Hepatocyte (in vitro differentiated cells): ENCODE data around the gene STX1B.

Experiments used
- CTCF ChIP-seq: fragments of 200-600 bp; sonication (generic); IDR thresholded peaks from 2 replicates; pipeline ENCODE4 v1.5.1; 2016; ENCODE audit warnings: antibody characterized with exemption, mild to moderate bottlenecking; ENCODE audit not compliant: poor library complexity
- EZH2 ChIP-seq: fragments of 200-600 bp; sonication (generic); IDR thresholded peaks from 2 replicates; pipeline ENCODE4 v1.6.1; 2016; ENCODE audit warnings: antibody characterized with exemption, mild to moderate bottlenecking, borderline replicate concordance

- TF ChIP-seq CTCF (no peak), EZH2 (no peak)
These were observed 26.4 kb downstream of the STX1B start for GRCh38 chr16:30983898-30984610.
